CD4-positive, alpha-beta T cell treated with Interleukin-15 for 4 hours (primary cell): ENCODE measurements around the gene UBASH3A.
"Not testable (repeated sequence)": the region's sequence is repeated elsewhere in the genome, so short reads cannot be mapped to it uniquely, and the experiment has no call there.

Experiments used
- DNase-seq: peaks from one replicate; pipeline ENCODE4 v3.0.0-alpha.2; 2020; ENCODE audit warnings: low spot score

The UBASH3A gene

DNA sequence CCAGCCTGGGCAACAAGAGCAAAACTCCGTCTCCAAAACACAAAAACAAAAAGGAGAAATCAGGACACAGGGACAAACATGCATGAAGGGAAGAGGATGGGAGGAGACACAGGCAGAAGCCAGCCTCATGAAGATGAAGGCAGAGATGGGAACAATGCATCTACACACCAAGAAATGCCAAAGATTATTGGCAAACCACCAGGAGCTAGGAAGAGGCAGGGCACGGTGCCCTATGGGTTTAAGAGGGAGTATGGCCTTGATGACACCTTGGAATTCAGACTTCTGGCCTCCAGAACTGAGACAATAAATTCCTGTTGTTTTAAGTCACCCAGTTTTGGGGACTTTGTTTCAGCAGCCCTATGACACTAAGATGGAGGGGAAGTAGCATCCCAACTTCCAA lies 13.0 kb upstream of the UBASH3A start:
- no peak for DNase-seq

DNA sequence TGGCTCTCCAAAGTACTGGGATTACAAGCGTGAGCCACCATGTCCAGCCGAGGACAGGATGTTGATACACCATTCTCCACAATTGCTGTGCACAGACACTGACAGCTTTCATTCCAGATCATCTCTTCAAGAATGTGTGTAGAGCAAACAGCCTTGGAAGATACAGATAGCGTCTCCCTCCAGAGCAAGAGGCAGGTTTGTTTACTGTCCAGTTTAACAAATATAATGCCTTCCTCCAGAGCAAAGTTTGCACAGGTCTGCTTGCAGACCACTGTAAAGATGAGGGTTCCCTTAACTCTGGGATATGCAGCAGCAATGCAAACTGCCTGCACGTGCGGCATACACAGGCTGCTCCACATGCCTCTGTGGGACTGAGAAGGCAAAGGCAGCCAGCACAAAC lies 12.4 kb upstream of the UBASH3A start:
- DNase-seq, result no peak

DNA sequence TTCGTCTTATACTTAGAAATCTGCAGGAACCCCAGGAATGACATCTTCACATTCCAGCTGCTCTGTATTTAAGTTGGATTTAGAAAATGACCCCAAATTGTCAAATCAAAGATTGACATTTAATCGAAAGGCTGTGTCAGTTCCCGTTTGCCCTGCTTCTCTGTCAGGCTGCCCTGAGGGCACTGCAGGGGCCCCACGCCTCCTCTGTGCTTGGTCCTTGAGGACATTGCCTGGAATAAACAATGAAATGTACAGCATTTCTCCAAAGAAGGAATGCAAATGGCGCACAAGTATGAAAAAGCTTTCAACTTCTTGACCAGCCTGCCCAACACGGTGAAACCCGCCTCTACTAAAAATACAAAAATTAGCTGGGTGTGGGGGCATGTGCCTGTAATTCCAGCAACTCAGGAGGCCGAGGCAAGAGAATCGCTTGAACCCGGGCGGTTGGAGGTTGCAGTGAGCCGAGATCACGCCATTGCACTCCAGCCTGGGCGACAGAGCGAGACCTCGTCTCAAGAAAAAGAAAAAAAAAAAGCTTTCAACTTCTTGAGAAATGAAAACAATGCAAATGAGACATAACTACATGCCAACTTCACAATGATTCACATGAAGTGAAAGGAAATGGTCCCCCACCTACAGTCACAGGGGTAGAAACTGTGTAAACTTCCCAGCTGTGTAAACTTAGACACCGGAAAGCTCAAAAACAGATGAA lies 10.8 kb upstream of the UBASH3A start:
- DNase-seq, result peak; percentile 57

- no peak for DNase-seq
Observed at GRCh38 chr21:42393443-42393950, 10.2 kb upstream of the UBASH3A start.

DNA sequence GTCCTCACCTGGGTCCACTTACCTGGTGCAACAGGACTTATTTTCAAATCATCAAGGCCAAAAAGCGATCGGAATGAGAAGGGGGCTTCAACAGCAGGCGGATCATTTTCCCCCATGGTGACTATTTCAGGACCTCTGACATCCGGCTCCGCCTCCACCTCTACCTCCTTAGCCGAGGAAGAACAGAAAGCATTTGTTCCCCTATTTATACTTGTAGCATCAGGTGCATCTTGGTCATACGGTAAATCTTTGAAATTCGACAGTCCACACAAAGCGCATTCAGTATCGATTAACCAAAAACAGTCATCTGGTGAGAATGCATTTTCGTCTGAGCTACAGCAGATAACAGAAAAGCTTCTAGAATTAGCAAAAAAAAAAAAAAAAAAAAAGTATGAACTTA lies 8.4 kb upstream of the UBASH3A start:
- DNase-seq, result no peak

- DNase-seq, result no peak
Observed at GRCh38 chr21:42395905-42396651, 7.6 kb upstream of the UBASH3A start, which contains the start of gene TMPRSS3. Gene TMPRSS3 (minus strand): TSS chr21:42396052. CDS start chr21:42395417, 635 bp downstream.

DNA sequence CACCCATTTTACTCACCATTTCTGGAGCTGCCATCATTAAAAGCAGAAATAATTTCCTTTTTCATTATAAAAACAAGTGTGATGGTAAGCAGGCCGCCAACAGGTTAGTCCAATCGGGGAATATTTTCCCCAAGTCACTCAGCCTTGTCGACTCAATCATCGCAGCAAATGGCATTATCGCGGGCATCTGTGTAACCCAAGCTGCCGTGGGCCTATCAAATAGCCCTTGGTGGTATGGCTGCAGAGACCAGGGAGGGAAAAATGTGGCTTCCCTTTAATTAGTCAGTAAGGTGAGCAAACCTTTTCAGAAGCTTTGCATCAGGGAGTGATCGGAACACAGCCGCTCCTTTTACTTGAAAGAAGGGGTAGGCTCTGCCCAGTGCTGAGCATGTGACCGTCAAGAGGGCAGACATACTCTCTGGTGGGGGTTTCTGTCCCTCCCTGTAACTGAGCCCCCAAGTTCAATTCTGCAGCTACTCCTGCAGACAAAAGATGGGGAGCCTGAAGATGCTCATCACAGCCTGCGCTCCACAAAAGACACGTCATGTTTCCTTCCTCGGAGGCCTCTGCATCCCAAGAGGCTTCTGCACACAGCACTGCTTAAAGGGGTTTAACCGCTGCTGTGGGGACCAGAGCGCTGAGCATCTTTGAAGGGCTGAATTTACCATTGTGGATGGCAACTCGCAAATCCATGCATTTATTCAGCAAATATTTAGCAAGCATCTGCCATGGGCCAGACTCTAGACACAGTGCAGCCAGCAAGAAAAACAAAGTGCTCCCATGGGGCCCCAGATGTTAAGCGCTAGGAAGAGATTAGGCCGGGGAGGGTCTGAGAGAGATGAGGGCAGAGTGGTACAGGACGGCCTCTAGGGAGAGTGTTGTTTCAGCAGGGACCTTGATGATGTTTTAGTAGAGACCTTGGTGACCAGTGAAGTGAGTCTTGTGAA lies 6.6 kb upstream of the UBASH3A start:
- no peak for DNase-seq

GRCh38 chr21:42397746-42398394 lies 5.8 kb upstream of the UBASH3A start:
- no peak for DNase-seq

GRCh38 chr21:42398436-42399028 lies 5.2 kb upstream of the UBASH3A start:
- no peak for DNase-seq

DNA sequence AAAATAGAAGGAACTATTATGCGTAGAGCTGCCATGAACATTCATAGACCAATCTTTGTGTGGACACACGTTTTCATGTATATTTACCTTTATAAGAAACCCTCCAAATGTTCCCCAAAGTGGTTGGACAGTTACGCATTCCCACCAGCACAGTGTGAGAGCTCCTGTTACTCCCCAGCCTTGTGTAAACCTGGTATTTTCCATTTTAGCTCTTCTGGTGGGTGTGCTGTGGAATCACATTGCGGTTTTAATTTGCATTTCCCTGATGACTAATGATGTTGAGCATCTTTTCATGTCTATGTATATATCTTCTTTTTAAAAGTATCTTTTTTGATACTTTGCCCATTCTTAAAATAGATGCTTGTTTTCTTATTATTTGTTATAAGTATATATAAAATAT lies 3.2 kb upstream of the UBASH3A start:
- DNase-seq, result no peak

GRCh38 chr21:42401154-42401553 lies 2.5 kb upstream of the UBASH3A start:
- DNase-seq, result no peak

DNA sequence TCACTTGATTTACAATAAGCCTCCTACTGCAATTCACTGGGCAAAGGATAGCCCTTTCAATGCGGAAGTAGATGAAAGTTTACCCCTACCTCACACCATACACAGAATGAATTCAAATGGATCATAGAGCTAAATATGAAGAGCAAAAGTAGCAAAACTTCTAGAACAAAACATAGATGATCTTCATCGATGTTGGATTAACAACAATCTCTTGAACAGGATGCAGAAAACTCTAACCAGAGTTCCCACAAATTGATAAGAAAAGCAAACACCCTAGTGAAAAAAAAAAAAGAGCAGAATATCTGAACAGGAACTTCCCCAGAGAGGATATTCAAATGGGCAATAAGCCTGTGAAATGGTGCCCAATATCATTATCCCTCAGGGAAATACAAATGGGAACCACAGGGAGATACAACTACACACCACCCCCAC lies 1.9 kb upstream of the UBASH3A start:
- DNase-seq, result no peak

DNA sequence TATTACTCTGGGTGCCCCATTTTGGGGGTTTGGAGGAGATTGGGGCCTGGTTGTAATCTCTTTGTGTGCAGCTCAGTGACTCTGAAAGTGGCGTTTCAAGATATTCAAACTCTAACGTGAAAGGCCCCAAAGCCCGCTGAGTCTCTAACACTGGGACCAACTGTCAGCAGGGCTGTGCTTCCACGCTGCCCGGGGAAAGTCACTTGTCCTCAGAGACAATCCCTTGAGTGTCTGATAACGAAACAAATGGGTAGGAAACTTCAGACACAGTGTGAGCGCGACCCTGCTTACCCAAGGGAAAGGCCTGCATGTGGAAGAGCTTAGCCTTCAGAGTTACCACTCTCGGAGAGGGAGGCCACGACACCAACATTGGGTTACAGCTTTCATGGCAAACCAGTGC lies 837 bp downstream of the UBASH3A start:
- no peak for DNase-seq

GRCh38 chr21:42405064-42406013 lies 1.6 kb downstream of the UBASH3A start:
- no peak for DNase-seq

DNA sequence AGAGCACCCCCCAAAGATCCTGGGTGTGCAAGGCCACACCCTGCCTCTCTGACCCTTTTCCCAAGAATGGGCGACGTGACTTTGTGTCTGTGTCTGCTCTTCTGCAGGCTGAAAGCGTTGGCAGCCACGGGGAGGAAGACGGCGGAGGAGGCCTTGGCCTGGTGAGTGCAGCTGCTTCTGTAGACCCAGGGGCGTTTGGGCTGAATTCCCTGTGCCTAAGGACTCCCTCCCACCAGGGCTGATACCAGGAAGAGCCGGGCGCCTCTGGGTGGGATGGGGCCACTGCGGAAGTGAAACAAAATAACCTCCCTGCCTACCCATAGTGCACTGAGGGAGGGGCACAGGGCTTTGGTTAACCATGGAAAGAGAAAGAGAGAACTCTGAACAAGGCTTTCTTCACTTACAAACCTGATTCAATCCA lies 2.5 kb downstream of the UBASH3A start:
- peak; percentile 54 for DNase-seq

GRCh38 chr21:42406866-42407265 lies 3.2 kb downstream of the UBASH3A start:
- no peak for DNase-seq

GRCh38 chr21:42407476-42407875 lies 3.8 kb downstream of the UBASH3A start:
- DNase-seq, result no peak

- not testable (repeated sequence) for DNase-seq
Observed at GRCh38 chr21:42408718-42409117, 5.0 kb downstream of the UBASH3A start.

DNA sequence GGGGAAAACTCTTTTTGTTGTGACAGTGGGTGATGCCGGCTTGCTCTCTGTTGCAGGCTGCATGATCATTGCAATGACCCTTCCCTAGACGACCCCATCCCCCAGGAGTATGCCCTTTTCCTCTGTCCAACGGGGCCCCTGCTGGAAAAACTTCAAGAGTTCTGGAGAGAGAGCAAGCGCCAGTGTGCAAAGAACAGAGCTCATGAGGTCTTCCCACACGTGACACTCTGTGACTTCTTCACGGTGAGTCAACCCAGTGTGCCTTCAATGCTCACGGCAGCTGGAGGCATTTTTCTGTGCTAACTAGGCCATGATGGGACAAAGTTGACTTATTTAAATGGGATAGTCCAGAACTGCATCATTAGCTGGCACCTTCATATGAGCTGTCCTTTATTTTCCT lies 5.7 kb downstream of the UBASH3A start:
- DNase-seq, result no peak
